Stimulated activated naive B cell treated with anti-CD40 and anti-IgM and Interleukin-4, amounts not matched to agents 10 μg/mL and 1 μg/mL and 100 μg/mL, for 72 hours (primary cell): Measurements from ENCODE around the gene ZNF438.

Source experiments
- ATAC-seq, 2 donors: fragments of 150-1000 bp; cut with Tn5 transposase; replicated peaks; 2 replicates each; pipeline ENCODE4 v1.10.0; 2021; ENCODE audit warnings: moderate library complexity in 1 of 2
- DNase-seq: peaks from one replicate; pipeline ENCODE4 v3.0.0; 2021
- H3K27ac Mint-ChIP-seq: one replicate; pipeline ENCODE4 v1.8.0; 2022; ENCODE audit warnings: mild to moderate bottlenecking, mixed read lengths
- H3K27me3 Mint-ChIP-seq, 2 donors: one replicate each; pipeline ENCODE4 v1.8.0; 2022; ENCODE audit warnings: mixed read lengths in 2 of 2
- H3K36me3 Mint-ChIP-seq, 2 donors: one replicate each; pipeline ENCODE4 v1.8.0; 2022; ENCODE audit warnings: mixed read lengths in 2 of 2, mild to moderate bottlenecking in 1 of 2
- H3K4me1 Mint-ChIP-seq, 2 donors: one replicate each; pipeline ENCODE4 v1.8.0; 2022; ENCODE audit warnings: mixed read lengths in 2 of 2, mild to moderate bottlenecking in 1 of 2
- H3K4me3 Mint-ChIP-seq, 2 donors: one replicate each; pipeline ENCODE4 v1.8.0; 2022; ENCODE audit warnings: mild to moderate bottlenecking in 2 of 2, mixed read lengths in 2 of 2, moderate library complexity in 1 of 2
- H3K9me3 Mint-ChIP-seq, 2 donors: one replicate each; pipeline ENCODE4 v1.8.0; 2022; ENCODE audit warnings: mixed read lengths in 2 of 2, mild to moderate bottlenecking in 1 of 2

Gene ZNF438

DNA sequence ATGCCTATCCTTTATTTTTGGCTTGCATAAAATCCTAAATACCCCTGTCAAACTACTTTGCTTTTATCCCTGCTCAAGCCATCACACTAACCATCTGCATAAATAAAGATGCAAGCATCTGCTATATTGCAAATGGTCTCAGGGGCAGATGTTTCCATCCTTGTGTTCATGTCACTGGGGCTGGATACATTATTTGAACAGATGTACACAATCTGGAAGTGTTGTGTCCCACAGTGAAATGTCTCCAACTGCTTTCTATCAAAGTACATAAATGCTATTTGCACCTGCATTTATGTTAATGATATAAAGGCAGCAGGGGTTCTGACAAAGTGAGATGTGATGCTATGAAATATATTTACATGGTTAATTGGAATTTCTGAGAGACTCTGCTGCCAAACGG, 163.1 kb downstream of the ZNF438 start:
- H3K27me3 Mint-ChIP-seq, result no peaks in the 10 kb centered on the region
- H3K4me1 Mint-ChIP-seq, result no peaks in the 10 kb centered on the region

DNA sequence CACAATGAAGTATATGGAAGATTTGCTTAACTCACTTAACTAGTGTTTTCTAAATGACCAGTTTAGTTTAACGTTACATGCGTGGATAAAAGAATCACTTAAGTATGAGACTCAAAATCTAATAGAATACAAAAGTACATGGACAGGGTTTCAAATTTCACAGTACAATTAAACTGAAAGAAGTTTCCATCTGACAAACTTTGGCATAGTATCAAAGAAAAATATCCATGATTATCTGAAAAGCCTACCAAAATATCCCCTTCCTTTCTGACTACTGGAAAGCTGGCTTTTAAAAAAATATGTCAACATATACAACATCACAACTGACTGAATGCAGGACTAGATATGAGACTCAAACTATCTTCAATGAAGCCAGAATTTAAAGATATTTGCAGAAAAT, 164.8 kb downstream of the ZNF438 start:
- Mint-ChIP-seq H3K4me3 (no peak overlapping the region), H3K9me3 (no peaks in the 10 kb centered on the region), H3K27me3 (no peaks in the 10 kb centered on the region), H3K36me3 (no peaks in the 10 kb centered on the region), H3K4me1 (no peaks in the 10 kb centered on the region), H3K27ac (no peak overlapping the region)
- ATAC-seq (no peak), DNase-seq (no peak)

More for the DNA sequence above, 163.1 kb downstream of the ZNF438 start:
- DNase-seq (no peak), ATAC-seq (no peak)
- H3K36me3 Mint-ChIP-seq, result no peaks in the 10 kb centered on the region
- H3K27ac Mint-ChIP-seq, result no peak overlapping the region
- H3K4me3 Mint-ChIP-seq, result no peak overlapping the region
- H3K9me3 Mint-ChIP-seq, result no peaks in the 10 kb centered on the region

DNA sequence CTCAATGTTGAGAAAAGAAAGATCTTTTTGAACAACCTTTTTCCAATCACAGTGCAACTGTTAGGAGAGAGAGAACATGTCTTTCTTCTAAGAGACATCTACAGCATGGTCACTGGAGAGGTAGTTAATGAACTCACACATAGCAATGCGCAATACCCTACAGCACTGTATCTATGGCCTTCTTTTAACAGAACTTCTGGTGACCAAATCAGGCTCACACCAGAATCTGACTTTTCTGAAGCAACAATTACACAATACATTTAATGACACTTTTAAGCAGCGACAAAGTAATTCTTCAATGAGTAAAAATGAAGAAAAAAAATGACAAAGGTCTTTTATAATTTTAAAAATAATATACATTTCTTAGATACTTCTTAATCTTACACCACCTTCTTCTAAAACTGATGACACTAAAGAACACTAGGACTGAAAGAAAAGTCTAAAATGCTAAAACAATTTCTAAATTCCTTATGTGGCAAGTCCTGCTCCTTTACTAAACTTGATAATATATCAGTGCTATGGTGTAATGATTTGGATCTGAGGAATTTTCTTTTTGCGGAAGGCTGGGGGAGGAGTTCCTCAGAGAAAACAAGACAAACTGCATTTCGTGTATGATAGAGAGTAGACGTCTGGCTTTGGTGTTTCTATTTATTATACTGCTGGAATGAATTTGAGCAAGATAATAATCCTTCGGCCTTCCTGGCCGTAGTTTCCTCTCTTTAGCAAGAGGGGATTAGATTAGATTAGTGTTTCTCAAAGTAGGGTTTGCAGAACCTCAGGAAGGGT, 166.3 kb downstream of the ZNF438 start:
- Mint-ChIP-seq H3K27me3 (no peaks in the 10 kb centered on the region), H3K36me3 (no peaks in the 10 kb centered on the region), H3K4me1 (no peaks in the 10 kb centered on the region), H3K27ac (no peak overlapping the region), H3K4me3 (no peak overlapping the region), H3K9me3 (no peaks in the 10 kb centered on the region)
- ATAC-seq (no peak), DNase-seq (no peak)

DNA sequence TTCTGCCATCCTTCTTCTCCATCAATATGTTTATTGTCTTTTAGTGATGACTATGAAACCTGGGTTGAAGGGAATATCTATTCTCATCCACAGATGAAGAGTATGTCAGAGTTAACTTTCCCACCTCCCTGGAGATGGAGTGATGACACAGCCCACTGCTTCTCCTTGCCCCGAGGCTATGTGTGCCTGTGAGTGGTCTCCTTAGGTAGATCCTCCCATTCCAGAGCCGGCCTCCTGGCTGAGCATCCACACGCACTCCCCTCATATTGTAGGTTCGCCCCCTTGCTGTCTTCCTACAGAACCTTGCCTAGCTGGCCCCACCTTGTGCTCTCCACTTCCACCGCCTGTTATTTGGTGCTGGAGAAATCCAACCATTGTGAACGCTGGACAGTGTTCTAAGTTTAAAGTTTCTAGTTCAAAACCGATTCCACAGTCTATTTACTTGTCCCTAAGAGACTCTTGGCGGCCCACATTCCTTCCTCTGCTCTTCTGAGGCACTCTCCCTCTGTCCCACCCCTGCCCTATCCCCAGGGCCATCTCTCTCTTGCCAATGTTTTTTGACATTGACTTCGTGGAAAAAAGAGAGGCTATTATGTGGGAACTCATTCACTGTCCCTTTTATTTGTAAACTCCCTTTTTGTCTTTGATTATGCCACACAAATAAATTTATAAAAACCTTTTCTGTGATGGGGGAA, 168.0 kb downstream of the ZNF438 start:
- H3K9me3 Mint-ChIP-seq, result no peaks in the 10 kb centered on the region
- no peak overlapping the region for H3K27ac Mint-ChIP-seq
- H3K4me1 Mint-ChIP-seq, result no peaks in the 10 kb centered on the region
- H3K36me3 Mint-ChIP-seq, result no peaks in the 10 kb centered on the region
- DNase-seq (no peak), ATAC-seq (no peak)
- no peaks in the 10 kb centered on the region for H3K27me3 Mint-ChIP-seq
- H3K4me3 Mint-ChIP-seq, result no peak overlapping the region

DNA sequence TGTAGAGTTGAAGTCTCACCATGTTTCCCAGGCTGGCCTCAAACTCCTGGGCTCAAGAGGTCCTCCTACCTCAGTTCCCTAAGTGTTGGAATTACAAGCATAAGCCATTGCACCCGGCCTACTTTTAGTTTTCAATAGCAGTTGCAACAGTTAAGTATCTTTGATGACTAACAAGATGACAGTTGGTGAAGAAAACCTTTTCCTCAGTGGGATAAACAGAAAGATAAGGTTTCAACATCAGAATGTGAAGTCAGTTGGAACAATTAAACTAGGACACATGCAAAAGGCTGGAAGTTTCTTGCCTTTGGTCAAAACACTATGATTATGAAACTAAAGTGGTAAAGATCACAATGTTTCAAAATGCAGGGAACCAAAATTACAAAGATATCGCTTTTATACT, 169.2 kb downstream of the ZNF438 start:
- H3K9me3 Mint-ChIP-seq, result no peaks in the 10 kb centered on the region
- H3K27ac Mint-ChIP-seq, result no peak overlapping the region
- no peak overlapping the region for H3K4me3 Mint-ChIP-seq
- no peaks in the 10 kb centered on the region for H3K36me3 Mint-ChIP-seq
- DNase-seq (no peak), ATAC-seq (no peak)
- no peaks in the 10 kb centered on the region for H3K4me1 Mint-ChIP-seq
- no peaks in the 10 kb centered on the region for H3K27me3 Mint-ChIP-seq

DNA sequence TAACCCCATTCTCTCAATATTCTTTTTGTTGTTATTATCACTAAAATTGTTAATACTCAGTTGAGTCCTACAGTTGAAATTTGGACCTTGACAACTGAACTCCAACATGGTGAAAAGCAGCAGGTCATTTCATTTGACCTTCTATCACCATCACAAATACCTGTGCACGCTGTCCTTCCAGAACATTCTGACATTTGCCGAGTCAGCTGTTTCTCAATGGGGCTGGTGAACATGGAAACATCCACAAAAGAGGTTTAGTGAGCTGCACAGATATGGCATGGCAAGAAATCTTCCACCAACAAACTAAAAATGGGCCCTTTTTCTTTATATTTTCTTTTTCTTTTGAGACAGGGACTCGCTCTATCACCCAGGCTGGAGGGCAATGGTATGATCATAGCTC, 169.7 kb downstream of the ZNF438 start:
- no peak overlapping the region for H3K4me3 Mint-ChIP-seq
- no peaks in the 10 kb centered on the region for H3K36me3 Mint-ChIP-seq
- DNase-seq (no peak), ATAC-seq (no peak)
- no peaks in the 10 kb centered on the region for H3K4me1 Mint-ChIP-seq
- no peaks in the 10 kb centered on the region for H3K9me3 Mint-ChIP-seq
- no peak overlapping the region for H3K27ac Mint-ChIP-seq
- no peaks in the 10 kb centered on the region for H3K27me3 Mint-ChIP-seq

DNA sequence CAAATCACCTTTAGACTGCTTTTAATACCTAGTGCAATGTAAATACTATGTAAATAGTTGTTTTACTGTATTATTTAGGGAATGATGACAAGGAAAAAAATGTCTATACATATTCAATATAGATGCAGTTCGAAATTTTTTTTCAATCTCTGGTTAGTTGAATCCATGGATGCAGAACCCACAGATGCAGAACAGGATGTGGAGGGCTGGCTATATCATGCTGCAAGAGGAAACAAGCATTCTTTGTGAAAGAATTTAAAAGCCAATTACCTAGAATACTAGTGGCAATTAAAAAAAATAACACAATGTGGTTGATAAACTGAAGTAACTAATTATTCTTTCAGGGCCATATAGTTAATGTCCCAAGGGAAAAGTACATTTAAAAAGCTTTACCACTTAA, 170.4 kb downstream of the ZNF438 start:
- Mint-ChIP-seq H3K36me3 (no peaks in the 10 kb centered on the region), H3K4me3 (no peak overlapping the region), H3K9me3 (no peaks in the 10 kb centered on the region), H3K27me3 (no peaks in the 10 kb centered on the region), H3K4me1 (no peaks in the 10 kb centered on the region), H3K27ac (no peak overlapping the region)
- ATAC-seq (no peak), DNase-seq (no peak)

- H3K9me3 Mint-ChIP-seq, result no peaks in the 10 kb centered on the region
- no peak for ATAC-seq
- no peaks in the 10 kb centered on the region for H3K4me1 Mint-ChIP-seq
Observed at GRCh38 chr10:30858499-30858898, 173.2 kb downstream of the ZNF438 start.

GRCh38 chr10:30857803-30858202, 173.9 kb downstream of the ZNF438 start:
- ATAC-seq, result no peak
- H3K9me3 Mint-ChIP-seq, result no peaks in the 10 kb centered on the region
- H3K27ac Mint-ChIP-seq, result no peak overlapping the region
- no peaks in the 10 kb centered on the region for H3K27me3 Mint-ChIP-seq
- no peak overlapping the region for H3K4me3 Mint-ChIP-seq
- H3K4me1 Mint-ChIP-seq, result no peaks in the 10 kb centered on the region
- peaks cover 0 to 4% of the 10 kb centered on the region in 2 donors for H3K36me3 Mint-ChIP-seq
- no peak for DNase-seq

More at GRCh38 chr10:30858499-30858898, 173.2 kb downstream of the ZNF438 start:
- no peak for DNase-seq
- H3K27ac Mint-ChIP-seq, result no peak overlapping the region
- peaks cover 0 to 4% of the 10 kb centered on the region in 2 donors for H3K36me3 Mint-ChIP-seq
- H3K27me3 Mint-ChIP-seq, result no peaks in the 10 kb centered on the region
- H3K4me3 Mint-ChIP-seq, result no peak overlapping the region

GRCh38 chr10:30855131-30855530, 176.5 kb downstream of the ZNF438 start:
- no peak overlapping the region for H3K27ac Mint-ChIP-seq
- no peaks in the 10 kb centered on the region for H3K27me3 Mint-ChIP-seq
- H3K9me3 Mint-ChIP-seq, result no peaks in the 10 kb centered on the region
- no peaks in the 10 kb centered on the region for H3K4me1 Mint-ChIP-seq
- H3K4me3 Mint-ChIP-seq, result no peak overlapping the region
- H3K36me3 Mint-ChIP-seq, result peaks cover 0 to 4% of the 10 kb centered on the region in 2 donors
- ATAC-seq (no peak), DNase-seq (no peak)

DNA sequence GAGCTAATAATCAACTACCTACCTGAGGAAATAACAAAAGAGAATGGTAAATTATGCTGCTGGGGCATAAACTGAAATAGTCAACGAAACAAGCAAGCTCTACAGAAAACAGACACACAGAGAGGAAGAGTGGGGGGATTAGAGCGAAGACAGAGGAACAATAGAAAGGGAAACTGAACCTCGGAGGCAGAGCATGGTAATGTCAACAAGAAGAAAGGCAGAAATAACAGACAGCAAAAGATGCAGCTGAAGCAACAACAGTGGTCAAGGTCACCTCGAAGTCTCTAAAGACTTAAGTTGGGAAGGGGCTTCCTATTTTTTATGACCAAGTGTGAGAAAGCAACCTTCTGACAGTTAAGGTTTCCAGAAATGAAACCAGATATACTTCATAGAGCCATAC, 177.0 kb downstream of the ZNF438 start:
- Mint-ChIP-seq H3K9me3 (no peaks in the 10 kb centered on the region), H3K4me3 (no peak overlapping the region), H3K27ac (no peak overlapping the region), H3K36me3 (peaks cover 0 to 4% of the 10 kb centered on the region in 2 donors), H3K4me1 (no peaks in the 10 kb centered on the region), H3K27me3 (no peaks in the 10 kb centered on the region)
- ATAC-seq (no peak), DNase-seq (no peak)

DNA sequence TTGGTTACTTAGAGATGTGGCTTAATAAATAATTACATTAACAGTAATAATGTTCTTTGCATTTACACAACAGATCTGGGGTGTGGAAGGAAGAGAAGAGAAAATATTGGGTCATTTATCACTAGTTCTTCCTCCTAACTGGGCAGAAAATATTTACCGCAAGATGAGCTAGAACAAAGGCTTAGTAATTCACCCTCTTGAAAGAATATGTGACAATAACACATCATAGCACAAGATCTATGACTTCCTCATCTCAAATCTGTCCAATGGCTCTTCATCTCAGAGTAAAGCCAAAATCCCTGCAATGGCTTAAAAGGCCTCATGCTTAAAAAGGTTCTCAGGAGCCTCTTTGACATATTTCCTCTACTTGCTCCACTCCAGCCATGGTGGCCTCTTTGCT, 178.6 kb downstream of the ZNF438 start:
- ATAC-seq (no peak), DNase-seq (no peak)
- Mint-ChIP-seq H3K27ac (no peak overlapping the region), H3K9me3 (no peaks in the 10 kb centered on the region), H3K4me1 (no peaks in the 10 kb centered on the region), H3K27me3 (no peaks in the 10 kb centered on the region), H3K36me3 (peaks cover 6 to 13% of the 10 kb centered on the region in 2 donors), H3K4me3 (no peak overlapping the region)

- ATAC-seq (no peak), DNase-seq (no peak)
- no peak overlapping the region for H3K4me3 Mint-ChIP-seq
- no peaks in the 10 kb centered on the region for H3K4me1 Mint-ChIP-seq
- H3K27ac Mint-ChIP-seq, result no peak overlapping the region
- no peaks in the 10 kb centered on the region for H3K27me3 Mint-ChIP-seq
- H3K36me3 Mint-ChIP-seq, result peaks cover 6 to 17% of the 10 kb centered on the region in 2 donors
- H3K9me3 Mint-ChIP-seq, result no peaks in the 10 kb centered on the region
Observed at GRCh38 chr10:30850776-30851175, 180.9 kb downstream of the ZNF438 start.

- H3K4me1 Mint-ChIP-seq, result no peaks in the 10 kb centered on the region
- H3K9me3 Mint-ChIP-seq, result no peaks in the 10 kb centered on the region
- H3K4me3 Mint-ChIP-seq, result no peak overlapping the region
- ATAC-seq (no peak), DNase-seq (no peak)
- no peaks in the 10 kb centered on the region for H3K27me3 Mint-ChIP-seq
- H3K36me3 Mint-ChIP-seq, result peaks cover 6 to 14% of the 10 kb centered on the region in 2 donors
- H3K27ac Mint-ChIP-seq, result no peak overlapping the region
Observed at GRCh38 chr10:30849231-30850035, 182.2 kb downstream of the ZNF438 start.
